Thyroid gland (tissue), 4 donors: Measurements from ENCODE around the gene TEAD2. TPM values are rescaled to one million over a fixed set of nuclear protein-coding genes. Genes with fewer than 3 reads are reported as not detected.
"Not testable (repeated sequence)": the region's sequence is repeated elsewhere in the genome, so short reads cannot be mapped to it uniquely, and the experiment has no call there.

ENCODE experiments used
- DNase-seq, 2 donors: peaks; one replicate each; pipeline ENCODE4 v3.0.0-alpha.2; 2019
- H3K27ac ChIP-seq, 3 donors: fragments of 200-600 bp; sonication (generic); 1 replicate in 2 of 3; 2 replicates in 1 of 3; pipeline ENCODE4 v1.5.1; 2016 to 2019; ENCODE audit warnings: mild to moderate bottlenecking in 1 of 3, moderate library complexity in 1 of 3
- H3K27me3 ChIP-seq: fragments of 200-600 bp; sonication (generic); one replicate; pipeline ENCODE4 v1.5.1; 2019
- H3K36me3 ChIP-seq, 2 donors: fragments of 200-600 bp; sonication (generic); one replicate each; pipeline ENCODE4 v1.5.1; 2016 to 2019
- H3K4me1 ChIP-seq, 2 donors: fragments of 200-600 bp; sonication (generic); one replicate each; pipeline ENCODE4 v1.5.1; 2017 to 2019
- H3K4me3 ChIP-seq, 3 donors: fragments of 200-600 bp; sonication (generic); replicated peaks in 1 of 3; 1 replicate in 2 of 3; 2 replicates in 1 of 3; pipeline ENCODE4 v1.5.1; 2016; ENCODE audit warnings: mild to moderate bottlenecking in 1 of 3
- H3K9me3 ChIP-seq: fragments of 200-600 bp; sonication (generic); one replicate; pipeline ENCODE4 v1.5.1; 2017
- CTCF ChIP-seq, 6 experiments: fragments of 200-600 bp in 3 of 6; fragments of 450-650 bp in 3 of 6; sonication (generic) in 3 of 6; IDR thresholded peaks; one replicate each; pipeline ENCODE4 v1.5.1; 2016 to 2019; ENCODE audit warnings: antibody characterized with exemption in 6 of 6, mild to moderate bottlenecking in 2 of 6, inconsistent platforms in 1 of 6, moderate library complexity in 1 of 6
- POLR2A ChIP-seq, 2 donors: fragments of 450-650 bp; IDR thresholded peaks; one replicate each; pipeline ENCODE4 v1.6.1; 2017; ENCODE audit warnings: antibody characterized with exemption in 2 of 2, mild to moderate bottlenecking in 2 of 2, moderate library complexity in 1 of 2
- WGBS, 2 donors: methylation state at CpG; one replicate each; pipeline ENCODE4 v1.1.5; 2017; 5-methylcytosine and 5-hydroxymethylcytosine counted together
- intact Hi-C: fragments of 100-400 bp; cut with DNase I; formaldehyde crosslinking; loops from one replicate; pipeline ENCODE4 v1.15.1; 2023
- microRNA-seq: library from miRNA; unstranded; fragments of <30 nt; microRNA quantifications from one replicate; pipeline ENCODE4, GENCODE V29; 2016
- small RNA-seq: library from RNA; depleted of rRNA; stranded (forward); fragments of <200 nt; gene quantifications from one replicate; pipeline ENCODE3, GENCODE V24; 2016
- total RNA-seq, 4 donors: library from RNA; depleted of rRNA; stranded (reverse); fragments of >200 nt; gene quantifications; one replicate each; pipeline ENCODE4 v1.2.3, GENCODE V29; 2016

TEAD2 gene
- total RNA-seq, 4 donors from 2014 or later, result 6.9 to 19.5 (median 13.7) TPM

- Histone ChIP-seq H3K27me3 (no peaks in the 10 kb centered on the region), H3K27ac (no peak overlapping the region), H3K36me3 (no peaks in the 10 kb centered on the region), H3K4me3 (no peak overlapping the region), H3K4me1 (no peaks in the 10 kb centered on the region), H3K9me3 (no peaks in the 10 kb centered on the region)
- TF ChIP-seq POLR2A (IDR thresholded peaks at IDR 0.05) (no peak), CTCF (IDR thresholded peaks at IDR 0.05) (peak; percentile 37 to 69 (median 50))
- DNase-seq, result peak; percentile 60 to 65
- intact Hi-C loops, result no loop called here
- 23 to 26% methylated on average over 8 of the region's 8 CpGs for WGBS, 2 donors
These were observed 60.9 kb downstream of the TEAD2 start for GRCh38 chr19:49301165-49301865.

- H3K9me3 ChIP-seq, H3K27ac ChIP-seq, H3K36me3 ChIP-seq, DNase-seq, H3K4me1 ChIP-seq, H3K27me3 ChIP-seq, H3K4me3 ChIP-seq, intact Hi-C loops: not testable (repeated sequence)
- WGBS, 2 donors, result 88 to 95% methylated on average over 3 of the region's 3 CpGs
These were observed 63.6 kb downstream of the TEAD2 start for GRCh38 chr19:49298653-49299052.

GRCh38 chr19:49297403-49297802 is 64.8 kb downstream of the TEAD2 start:
- no peak for DNase-seq
- Histone ChIP-seq H3K36me3 (no peaks in the 10 kb centered on the region), H3K27me3 (no peaks in the 10 kb centered on the region), H3K4me1 (no peaks in the 10 kb centered on the region), H3K9me3 (no peaks in the 10 kb centered on the region), H3K4me3 (no peak overlapping the region), H3K27ac (no peak overlapping the region)
- TF ChIP-seq CTCF (IDR thresholded peaks at IDR 0.05) (no peak), POLR2A (IDR thresholded peaks at IDR 0.05) (no peak)
- 78 to 84% methylated on average over 3 of the region's 3 CpGs for WGBS, 2 donors
- intact Hi-C loops, result no loop called here

- H3K36me3 ChIP-seq, result no peaks in the 10 kb centered on the region
- intact Hi-C loops, result no loop called here
- no peaks in the 10 kb centered on the region for H3K9me3 ChIP-seq
- no peak for DNase-seq
- TF ChIP-seq CTCF (IDR thresholded peaks at IDR 0.05), result no peak
- TF ChIP-seq POLR2A (IDR thresholded peaks at IDR 0.05), result no peak
- 81 to 87% methylated on average over 8 of the region's 8 CpGs for WGBS, 2 donors
- H3K4me3 ChIP-seq, result no peak overlapping the region
- no peaks in the 10 kb centered on the region for H3K4me1 ChIP-seq
- H3K27me3 ChIP-seq, result no peaks in the 10 kb centered on the region
- no peak overlapping the region for H3K27ac ChIP-seq
These were observed 66.9 kb downstream of the TEAD2 start for GRCh38 chr19:49295208-49295880.

- Histone ChIP-seq H3K27ac (no peak overlapping the region), H3K27me3 (no peaks in the 10 kb centered on the region), H3K36me3 (no peaks in the 10 kb centered on the region), H3K4me1 (no peaks in the 10 kb centered on the region), H3K4me3 (no peak overlapping the region), H3K9me3 (no peaks in the 10 kb centered on the region)
- DNase-seq, result no peak
- TF ChIP-seq CTCF (IDR thresholded peaks at IDR 0.05) (no peak), POLR2A (IDR thresholded peaks at IDR 0.05) (no peak)
- 85 to 89% methylated on average over 6 of the region's 6 CpGs for WGBS, 2 donors
- intact Hi-C loops, result no loop called here
These were observed 67.8 kb downstream of the TEAD2 start for GRCh38 chr19:49294401-49294800.

Small RNAs within 50 kb of the gene (microRNA-seq; reads per million reads assigned to microRNA genes)
- not detected for gene MIR4324

Small RNAs within 50 kb of the gene (small RNA-seq; reads per million reads assigned to genes)
- gene MIR4324, result not detected

Other genes with a start within 250 kb of the TEAD2 start
- gene LIN7B, start 248.0 kb downstream of the TEAD2 start, total RNA-seq, result 10 to 100 TPM; 10.5 to 17.7 (median 13.8) TPM
- 10 to 100 TPM in 1 of 4 donors, 1 to 10 TPM in 3; 1.7 to 13.4 (median 6.1) TPM for gene C19orf73, start 243.3 kb downstream of the TEAD2 start, total RNA-seq
- 1 to 10 TPM; 4.6 to 7.4 (median 5.3) TPM for gene PPFIA3, start 242.9 kb downstream of the TEAD2 start, total RNA-seq
- gene HRC, start 207.0 kb downstream of the TEAD2 start, total RNA-seq, result 1 to 10 TPM; 1.1 to 4.1 (median 2.1) TPM
- 10 to 100 TPM; 18.4 to 36.4 (median 26.1) TPM for gene TRPM4, start 204.6 kb downstream of the TEAD2 start, total RNA-seq
- 1 to 10 TPM in 2 of 4 donors, under 1 TPM in 2; 0.24 to 7.8 (median 1.4) TPM for gene SLC6A16, start 37.2 kb downstream of the TEAD2 start, total RNA-seq
- 1 to 10 TPM; 2.1 to 9.7 (median 5.4) TPM for gene CD37, start 27.0 kb downstream of the TEAD2 start, total RNA-seq
- 1 to 10 TPM in 1 of 4 donors, not detected in 3; 1.3 TPM for gene DKKL1, start 1.5 kb upstream of the TEAD2 start, total RNA-seq
- 1 to 10 TPM in 1 of 4 donors, not detected in 3; 1.3 TPM for gene KASH5, start 25.8 kb upstream of the TEAD2 start, total RNA-seq
- gene PTH2, start 61.0 kb upstream of the TEAD2 start, total RNA-seq, result not detected
- gene GFY, start 63.0 kb upstream of the TEAD2 start, total RNA-seq, result not detected
- 1 to 10 TPM in 3 of 4 donors, under 1 TPM in 1; 0.73 to 1.5 (median 1.3) TPM for gene SLC17A7, start 79.1 kb upstream of the TEAD2 start, total RNA-seq
- 100 to 1,000 TPM in 2 of 4 donors, 10 to 100 TPM in 2; 69.7 to 125 (median 99.8) TPM for gene PIH1D1, start 89.4 kb upstream of the TEAD2 start, total RNA-seq
- gene ALDH16A1, start 90.8 kb upstream of the TEAD2 start, total RNA-seq, result 10 to 100 TPM; 32.5 to 39.5 (median 34.2) TPM
- gene FLT3LG, start 111.8 kb upstream of the TEAD2 start, total RNA-seq, result 1 to 10 TPM; 2.8 to 7.3 (median 6.3) TPM
- gene RPL13A, start 125.2 kb upstream of the TEAD2 start, total RNA-seq, result 1,000 to 10,000 TPM; 1,542 to 2,853 (median 2,123) TPM
- 1,000 to 10,000 TPM; 1,543 to 4,390 (median 2,518) TPM for gene RPS11, start 134.0 kb upstream of the TEAD2 start, total RNA-seq
- 100 to 1,000 TPM; 149 to 248 (median 180) TPM for gene FCGRT, start 150.2 kb upstream of the TEAD2 start, total RNA-seq
- gene RCN3, start 165.6 kb upstream of the TEAD2 start, total RNA-seq, result 10 to 100 TPM in 3 of 4 donors, 1 to 10 TPM in 1; 9.7 to 12.6 (median 11.3) TPM
- 10 to 100 TPM; 46.1 to 94.6 (median 64.7) TPM for gene NOSIP, start 218.1 kb upstream of the TEAD2 start, total RNA-seq
- 10 to 100 TPM in 3 of 4 donors, 1 to 10 TPM in 1; 8.9 to 29.6 (median 25.0) TPM for gene PRRG2, start 218.9 kb upstream of the TEAD2 start, total RNA-seq
- 10 to 100 TPM in 3 of 4 donors, 1 to 10 TPM in 1; 7.3 to 15.6 (median 12.4) TPM for gene PRR12, start 228.8 kb upstream of the TEAD2 start, total RNA-seq